ENCODE results near the gene GPR158. TPM values are rescaled to one million over a fixed set of nuclear protein-coding genes. Genes with fewer than 3 reads are reported as not detected.

Gene GPR158
- total RNA-seq, 1 donor from 2014 or later: not detected

- no peak for ATAC-seq
- DNase-seq: no peak
- intact Hi-C loops (cut with micrococcal nuclease): no loop called here
Observed at GRCh38 chr10:25532213-25532612, 357.4 kb downstream of the GPR158 start.

- no peak for DNase-seq
- intact Hi-C loops (cut with micrococcal nuclease): no loop called here
Observed at GRCh38 chr10:25536027-25536426, 361.2 kb downstream of the GPR158 start.

GRCh38 chr10:25547382-25547781, 372.6 kb downstream of the GPR158 start:
- DNase-seq (no peak), ATAC-seq (no peak)
- intact Hi-C loops (cut with micrococcal nuclease): no loop called here

More at GRCh38 chr10:25536027-25536426, 361.2 kb downstream of the GPR158 start:
- no peak for ATAC-seq

- intact Hi-C loops (cut with micrococcal nuclease): no loop called here
- ATAC-seq (no peak), DNase-seq (no peak)
Observed at GRCh38 chr10:25552283-25552919, 377.6 kb downstream of the GPR158 start.

GRCh38 chr10:25555865-25556264, 381.1 kb downstream of the GPR158 start:
- DNase-seq (no peak), ATAC-seq (no peak)
- intact Hi-C loops (cut with micrococcal nuclease): no loop called here

GRCh38 chr10:25556457-25556856, 381.7 kb downstream of the GPR158 start:
- DNase-seq (no peak), ATAC-seq (no peak)
- intact Hi-C loops (cut with micrococcal nuclease): no loop called here

- ATAC-seq (no peak), DNase-seq (no peak)
- intact Hi-C loops (cut with micrococcal nuclease): no loop called here
Observed at GRCh38 chr10:25557136-25557535, 382.3 kb downstream of the GPR158 start.

- intact Hi-C loops (cut with micrococcal nuclease): no loop called here
- ATAC-seq (no peak), DNase-seq (no peak)
Observed at GRCh38 chr10:25561758-25562157, 387.0 kb downstream of the GPR158 start.

GRCh38 chr10:25562547-25562946, 387.7 kb downstream of the GPR158 start:
- DNase-seq (no peak), ATAC-seq (no peak)
- intact Hi-C loops (cut with micrococcal nuclease): no loop called here

GRCh38 chr10:25564351-25564750, 389.6 kb downstream of the GPR158 start:
- DNase-seq (no peak), ATAC-seq (no peak)
- intact Hi-C loops (cut with micrococcal nuclease): no loop called here

- intact Hi-C loops (cut with micrococcal nuclease): no loop called here
- no peak for ATAC-seq
- no peak for DNase-seq
Observed at GRCh38 chr10:25565570-25565969, 390.8 kb downstream of the GPR158 start.

GRCh38 chr10:25573316-25573715, 398.5 kb downstream of the GPR158 start:
- ATAC-seq (no peak), DNase-seq (no peak)
- intact Hi-C loops (cut with micrococcal nuclease): no loop called here

GRCh38 chr10:25575343-25575742, 400.5 kb downstream of the GPR158 start:
- DNase-seq (no peak), ATAC-seq (no peak)
- intact Hi-C loops (cut with micrococcal nuclease): no loop called here

GRCh38 chr10:25578061-25578460, 403.3 kb downstream of the GPR158 start:
- intact Hi-C loops (cut with micrococcal nuclease): no loop called here
- ATAC-seq: no peak
- DNase-seq: no peak

- intact Hi-C loops (cut with micrococcal nuclease): no loop called here
- DNase-seq (no peak), ATAC-seq (no peak)
Observed at GRCh38 chr10:25582961-25583360, 408.2 kb downstream of the GPR158 start.

- intact Hi-C loops (cut with micrococcal nuclease): no loop called here
- no peak for DNase-seq
- ATAC-seq: no peak
Observed at GRCh38 chr10:25600651-25601050, 425.9 kb downstream of the GPR158 start.

GRCh38 chr10:25604591-25604990, 429.8 kb downstream of the GPR158 start:
- ATAC-seq (no peak), DNase-seq (no peak)
- intact Hi-C loops (cut with micrococcal nuclease): no loop called here

- no peak for DNase-seq
- no peak for ATAC-seq
- intact Hi-C loops (cut with micrococcal nuclease): no loop called here
Observed at GRCh38 chr10:25614652-25615051, 439.9 kb downstream of the GPR158 start.

GRCh38 chr10:25615926-25616325, 441.1 kb downstream of the GPR158 start:
- intact Hi-C loops (cut with micrococcal nuclease): no loop called here
- DNase-seq: no peak
- no peak for ATAC-seq

GRCh38 chr10:25616903-25617592, 442.2 kb downstream of the GPR158 start:
- DNase-seq: no peak
- ATAC-seq: no peak
- intact Hi-C loops (cut with micrococcal nuclease): no loop called here

- no peak for DNase-seq
- no peak for ATAC-seq
- intact Hi-C loops (cut with micrococcal nuclease): no loop called here
Observed at GRCh38 chr10:25627606-25628005, 452.8 kb downstream of the GPR158 start.

Measured in left ventricle myocardium superior (tissue), 1 donor.